GM12878 (cell line): ENCODE measurements around the gene APOE.

Experiments
- EZH2 ChIP-seq: IDR thresholded peaks from 2 replicates; pipeline ENCODE4 v1.6.1; 2012; ENCODE audit warnings: low read depth, mild to moderate bottlenecking, control low read depth, inconsistent platforms, low read length, borderline replicate concordance; ENCODE audit not compliant: control insufficient read depth
- GATAD2B ChIP-seq: fragments of 450-650 bp; conservative IDR thresholded peaks from 2 replicates; pipeline ENCODE4 v1.6.1; 2017; ENCODE audit warnings: low read depth, mild to moderate bottlenecking, moderate library complexity
- JUND ChIP-seq: IDR thresholded peaks from 2 replicates; pipeline ENCODE4 v1.6.1; 2012; ENCODE audit warnings: low read depth, mild to moderate bottlenecking, low read length, improper control_type of control experiment, moderate library complexity
- NFIC ChIP-seq: IDR thresholded peaks from 2 replicates; pipeline ENCODE4 v1.6.1; 2012; ENCODE audit warnings: low read depth, mild to moderate bottlenecking, inconsistent platforms, low read length, moderate library complexity
- POLR2AphosphoS5 ChIP-seq: IDR thresholded peaks from 2 replicates; pipeline ENCODE4 v1.6.1; 2011; ENCODE audit warnings: mild to moderate bottlenecking, low read length, inconsistent platforms
- TF ChIP-seq, protein P1 (sequence below): IDR thresholded peaks from 2 replicates; pipeline ENCODE4 v1.6.1; 2012; ENCODE audit warnings: low read depth, low read length, improper control_type of control experiment
- TF ChIP-seq, protein P2 (sequence below): fragments of 450-650 bp; IDR thresholded peaks from 2 replicates; pipeline ENCODE4 v1.6.1; 2017; ENCODE audit warnings: mild to moderate bottlenecking

DNA sequence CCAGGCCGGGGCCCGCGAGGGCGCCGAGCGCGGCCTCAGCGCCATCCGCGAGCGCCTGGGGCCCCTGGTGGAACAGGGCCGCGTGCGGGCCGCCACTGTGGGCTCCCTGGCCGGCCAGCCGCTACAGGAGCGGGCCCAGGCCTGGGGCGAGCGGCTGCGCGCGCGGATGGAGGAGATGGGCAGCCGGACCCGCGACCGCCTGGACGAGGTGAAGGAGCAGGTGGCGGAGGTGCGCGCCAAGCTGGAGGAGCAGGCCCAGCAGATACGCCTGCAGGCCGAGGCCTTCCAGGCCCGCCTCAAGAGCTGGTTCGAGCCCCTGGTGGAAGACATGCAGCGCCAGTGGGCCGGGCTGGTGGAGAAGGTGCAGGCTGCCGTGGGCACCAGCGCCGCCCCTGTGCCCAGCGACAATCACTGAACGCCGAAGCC, 3.3 kb downstream of the APOE start:
- TF ChIP-seq, protein P1, sequence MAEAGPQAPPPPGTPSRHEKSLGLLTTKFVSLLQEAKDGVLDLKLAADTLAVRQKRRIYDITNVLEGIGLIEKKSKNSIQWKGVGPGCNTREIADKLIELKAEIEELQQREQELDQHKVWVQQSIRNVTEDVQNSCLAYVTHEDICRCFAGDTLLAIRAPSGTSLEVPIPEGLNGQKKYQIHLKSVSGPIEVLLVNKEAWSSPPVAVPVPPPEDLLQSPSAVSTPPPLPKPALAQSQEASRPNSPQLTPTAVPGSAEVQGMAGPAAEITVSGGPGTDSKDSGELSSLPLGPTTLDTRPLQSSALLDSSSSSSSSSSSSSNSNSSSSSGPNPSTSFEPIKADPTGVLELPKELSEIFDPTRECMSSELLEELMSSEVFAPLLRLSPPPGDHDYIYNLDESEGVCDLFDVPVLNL: no peak
- TF ChIP-seq JUND (no peak), NFIC (no peak), POLR2AphosphoS5 (no peak), EZH2 (no peak), GATAD2B (no peak)
- TF ChIP-seq, protein P2, sequence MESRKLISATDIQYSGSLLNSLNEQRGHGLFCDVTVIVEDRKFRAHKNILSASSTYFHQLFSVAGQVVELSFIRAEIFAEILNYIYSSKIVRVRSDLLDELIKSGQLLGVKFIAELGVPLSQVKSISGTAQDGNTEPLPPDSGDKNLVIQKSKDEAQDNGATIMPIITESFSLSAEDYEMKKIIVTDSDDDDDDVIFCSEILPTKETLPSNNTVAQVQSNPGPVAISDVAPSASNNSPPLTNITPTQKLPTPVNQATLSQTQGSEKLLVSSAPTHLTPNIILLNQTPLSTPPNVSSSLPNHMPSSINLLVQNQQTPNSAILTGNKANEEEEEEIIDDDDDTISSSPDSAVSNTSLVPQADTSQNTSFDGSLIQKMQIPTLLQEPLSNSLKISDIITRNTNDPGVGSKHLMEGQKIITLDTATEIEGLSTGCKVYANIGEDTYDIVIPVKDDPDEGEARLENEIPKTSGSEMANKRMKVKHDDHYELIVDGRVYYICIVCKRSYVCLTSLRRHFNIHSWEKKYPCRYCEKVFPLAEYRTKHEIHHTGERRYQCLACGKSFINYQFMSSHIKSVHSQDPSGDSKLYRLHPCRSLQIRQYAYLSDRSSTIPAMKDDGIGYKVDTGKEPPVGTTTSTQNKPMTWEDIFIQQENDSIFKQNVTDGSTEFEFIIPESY: no peak
